Vagina (tissue), 2 donors: ENCODE measurements around the gene CCDC9. TPM values are rescaled to one million over a fixed set of nuclear protein-coding genes. Genes with fewer than 3 reads are reported as not detected.

Source experiments
- DNase-seq, 2 donors: peaks; one replicate each; pipeline ENCODE4 v3.0.0-alpha.2; 2017; ENCODE audit errors: extremely low spot score in 2 of 2
- H3K27ac ChIP-seq: fragments of 200-600 bp; sonication (generic); one replicate; pipeline ENCODE4 v1.5.1; 2019
- H3K27me3 ChIP-seq: fragments of 200-600 bp; sonication (generic); one replicate; pipeline ENCODE4 v1.5.1; 2019
- H3K36me3 ChIP-seq, 2 donors: fragments of 200-600 bp; sonication (generic); one replicate each; pipeline ENCODE4 v1.5.1; 2017 to 2019
- H3K4me1 ChIP-seq: fragments of 200-600 bp; sonication (generic); one replicate; pipeline ENCODE4 v1.5.1; 2019
- H3K4me3 ChIP-seq, 2 donors: fragments of 200-600 bp; sonication (generic); 1 replicate in 1 of 2; 2 replicates in 1 of 2; pipeline ENCODE4 v1.5.1; 2016 to 2019
- H3K9me3 ChIP-seq: fragments of 200-600 bp; sonication (generic); one replicate; pipeline ENCODE4 v1.5.1; 2019
- POLR2A ChIP-seq, 2 donors: fragments of 450-650 bp; IDR thresholded peaks; one replicate each; pipeline ENCODE4 v1.6.1; 2017; ENCODE audit warnings: antibody characterized with exemption in 2 of 2, mild to moderate bottlenecking in 2 of 2, moderate library complexity in 2 of 2
- POLR2AphosphoS5 ChIP-seq, 2 donors: sonication (generic); formaldehyde crosslinking; IDR thresholded peaks; one replicate each; pipeline ENCODE4 v1.9.0; 2017; ENCODE audit warnings: antibody characterized with exemption in 2 of 2, mild to moderate bottlenecking in 2 of 2, low read depth in 1 of 2; ENCODE audit not compliant: insufficient read depth in 1 of 2
- intact Hi-C: fragments of 100-400 bp; cut with DNase I; formaldehyde crosslinking; loops from one replicate; pipeline ENCODE4 v1.15.1; 2023
- total RNA-seq: library from RNA; depleted of rRNA; stranded (reverse); fragments of >200 nt; gene quantifications from one replicate; pipeline ENCODE4 v1.2.3, GENCODE V29; 2016
- TF ChIP-seq, protein P1 (sequence below), 3 experiments: fragments of 450-650 bp in 2 of 3; fragments of 200-600 bp in 1 of 3; sonication (generic) in 1 of 3; IDR thresholded peaks; one replicate each; pipeline ENCODE4 v1.5.1; 2017 to 2019; ENCODE audit warnings: antibody characterized with exemption in 3 of 3, mild to moderate bottlenecking in 2 of 3, moderate library complexity in 2 of 3

CCDC9 gene
- total RNA-seq, 1 donor from 2014 or later: 19.2 TPM

DNA sequence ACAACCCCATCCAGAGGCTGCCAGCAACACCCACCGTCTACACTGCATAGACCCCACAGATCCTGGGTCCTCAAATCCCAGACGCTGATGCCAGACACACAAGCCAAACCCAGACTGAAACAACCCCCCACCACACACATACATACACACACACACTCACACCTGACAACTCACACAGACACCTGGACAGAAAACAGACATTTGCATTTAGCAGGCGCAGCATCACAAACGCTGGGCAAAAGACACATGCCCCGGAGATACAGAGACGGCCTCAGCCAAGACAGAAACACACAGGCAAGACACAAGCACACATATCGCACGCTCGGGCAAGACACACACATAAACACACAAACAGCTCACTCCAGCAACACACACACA, 26.7 kb upstream of the CCDC9 start:
- H3K4me1 ChIP-seq: peaks cover 61% of the 10 kb centered on the region
- H3K9me3 ChIP-seq: no peaks in the 10 kb centered on the region
- H3K36me3 ChIP-seq: no peaks in the 10 kb centered on the region
- no peak for DNase-seq
- H3K4me3 ChIP-seq: peak overlapping the region; percentile 85 to 95
- H3K27me3 ChIP-seq: no peaks in the 10 kb centered on the region
- TF ChIP-seq, protein P1, sequence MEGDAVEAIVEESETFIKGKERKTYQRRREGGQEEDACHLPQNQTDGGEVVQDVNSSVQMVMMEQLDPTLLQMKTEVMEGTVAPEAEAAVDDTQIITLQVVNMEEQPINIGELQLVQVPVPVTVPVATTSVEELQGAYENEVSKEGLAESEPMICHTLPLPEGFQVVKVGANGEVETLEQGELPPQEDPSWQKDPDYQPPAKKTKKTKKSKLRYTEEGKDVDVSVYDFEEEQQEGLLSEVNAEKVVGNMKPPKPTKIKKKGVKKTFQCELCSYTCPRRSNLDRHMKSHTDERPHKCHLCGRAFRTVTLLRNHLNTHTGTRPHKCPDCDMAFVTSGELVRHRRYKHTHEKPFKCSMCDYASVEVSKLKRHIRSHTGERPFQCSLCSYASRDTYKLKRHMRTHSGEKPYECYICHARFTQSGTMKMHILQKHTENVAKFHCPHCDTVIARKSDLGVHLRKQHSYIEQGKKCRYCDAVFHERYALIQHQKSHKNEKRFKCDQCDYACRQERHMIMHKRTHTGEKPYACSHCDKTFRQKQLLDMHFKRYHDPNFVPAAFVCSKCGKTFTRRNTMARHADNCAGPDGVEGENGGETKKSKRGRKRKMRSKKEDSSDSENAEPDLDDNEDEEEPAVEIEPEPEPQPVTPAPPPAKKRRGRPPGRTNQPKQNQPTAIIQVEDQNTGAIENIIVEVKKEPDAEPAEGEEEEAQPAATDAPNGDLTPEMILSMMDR (IDR thresholded peaks at IDR 0.05): no peak
- TF ChIP-seq POLR2A (IDR thresholded peaks at IDR 0.05) (no peak), POLR2AphosphoS5 (IDR thresholded peaks at IDR 0.05; ENCODE audit: insufficient read depth in 1 of 2, low read depth in 1 of 2) (no peak)
- intact Hi-C loops: no loop called here
- H3K27ac ChIP-seq: peak overlapping the region; percentile 100

DNA sequence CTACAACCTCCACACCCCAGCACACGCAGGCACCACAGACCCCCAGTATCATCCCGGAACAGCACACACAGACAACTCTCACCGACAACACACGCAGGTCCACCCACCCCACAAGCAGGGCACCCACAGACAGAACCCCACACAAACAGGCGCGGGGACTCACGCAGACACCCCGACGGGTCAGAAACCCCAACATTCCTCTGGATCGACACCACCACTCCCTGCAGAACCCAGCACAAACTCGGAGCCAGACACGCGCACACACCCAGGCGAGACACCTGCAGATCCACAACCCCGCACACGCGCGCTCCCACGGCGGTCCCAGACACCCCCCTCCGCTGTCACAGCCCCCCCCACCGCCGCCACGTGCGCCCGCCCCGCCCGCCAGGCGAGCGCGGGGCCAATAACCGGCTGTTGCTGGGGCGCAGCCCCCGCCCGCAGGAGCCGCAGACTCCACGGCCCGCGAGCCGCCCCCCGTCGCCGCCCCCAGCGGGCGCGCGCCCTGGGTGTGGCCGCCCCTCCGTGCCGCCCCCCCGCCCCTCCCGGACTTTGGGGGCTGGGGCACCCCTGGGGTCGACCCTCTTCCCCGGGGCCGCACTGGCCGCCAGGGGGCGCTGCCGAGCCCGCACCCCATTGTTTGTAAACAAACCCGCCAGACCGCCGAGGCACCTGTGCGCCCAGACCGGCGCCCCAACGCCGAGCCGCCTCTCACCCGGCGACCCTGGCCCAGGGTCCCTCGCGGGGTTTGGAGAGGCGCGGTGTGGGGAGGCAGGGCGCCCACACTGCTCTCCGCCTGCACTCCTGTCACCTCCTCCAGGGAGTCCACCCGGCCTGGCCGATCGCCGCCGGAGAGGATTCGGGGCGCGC, 26.0 kb upstream of the CCDC9 start:
- intact Hi-C loops: no loop called here
- Histone ChIP-seq H3K36me3 (no peaks in the 10 kb centered on the region), H3K4me1 (peaks cover 58% of the 10 kb centered on the region), H3K9me3 (no peaks in the 10 kb centered on the region), H3K27ac (peak overlapping the region; percentile 100), H3K4me3 (peak overlapping the region; percentile 85 to 95), H3K27me3 (no peaks in the 10 kb centered on the region)
- TF ChIP-seq, protein P1 (IDR thresholded peaks at IDR 0.05): peak; percentile 57 to 81 (median 69)
- TF ChIP-seq POLR2AphosphoS5 (IDR thresholded peaks at IDR 0.05; ENCODE audit: insufficient read depth in 1 of 2, low read depth in 1 of 2): no peak
- no peak for TF ChIP-seq POLR2A (IDR thresholded peaks at IDR 0.05)
- DNase-seq: no peak

DNA sequence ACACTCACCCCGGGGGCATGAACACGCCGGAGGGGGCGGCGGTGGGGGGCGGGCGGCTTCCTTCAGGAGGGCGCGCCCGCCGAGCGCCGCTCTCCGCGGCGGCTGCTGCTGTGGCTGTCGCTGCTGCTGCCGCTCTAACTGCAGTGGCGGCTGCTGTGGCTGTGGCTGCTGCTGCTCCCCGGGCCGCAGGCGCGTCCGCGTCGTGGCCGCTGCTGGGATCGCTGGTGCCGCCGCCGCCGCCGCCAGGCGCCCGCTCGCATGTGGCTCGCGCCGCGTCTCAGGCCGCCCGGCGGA, 25.5 kb upstream of the CCDC9 start, which contains the start of gene BBC3:
Gene BBC3 (minus strand): TSS at position 279 of the 294 bp plus-strand sequence. CDS start 2,768 bp downstream, outside the sequence.
- intact Hi-C loops: no loop called here
- H3K4me3 ChIP-seq: peak within 1 kb of the TSS; percentile 85 to 95
- H3K9me3 ChIP-seq: no peaks in the 10 kb centered on the region
- H3K27ac ChIP-seq: peak within 1 kb of the TSS; percentile 100
- H3K36me3 ChIP-seq: no peaks in the 10 kb centered on the region
- no peaks in the 10 kb centered on the region for H3K27me3 ChIP-seq
- TF ChIP-seq POLR2A (IDR thresholded peaks at IDR 0.05): peak in 1 of 2 donors; percentile 78
- TF ChIP-seq POLR2AphosphoS5 (IDR thresholded peaks at IDR 0.05; ENCODE audit: insufficient read depth in 1 of 2, low read depth in 1 of 2): no peak
- H3K4me1 ChIP-seq: peaks cover 53% of the 10 kb centered on the region
- no peak for DNase-seq

DNA sequence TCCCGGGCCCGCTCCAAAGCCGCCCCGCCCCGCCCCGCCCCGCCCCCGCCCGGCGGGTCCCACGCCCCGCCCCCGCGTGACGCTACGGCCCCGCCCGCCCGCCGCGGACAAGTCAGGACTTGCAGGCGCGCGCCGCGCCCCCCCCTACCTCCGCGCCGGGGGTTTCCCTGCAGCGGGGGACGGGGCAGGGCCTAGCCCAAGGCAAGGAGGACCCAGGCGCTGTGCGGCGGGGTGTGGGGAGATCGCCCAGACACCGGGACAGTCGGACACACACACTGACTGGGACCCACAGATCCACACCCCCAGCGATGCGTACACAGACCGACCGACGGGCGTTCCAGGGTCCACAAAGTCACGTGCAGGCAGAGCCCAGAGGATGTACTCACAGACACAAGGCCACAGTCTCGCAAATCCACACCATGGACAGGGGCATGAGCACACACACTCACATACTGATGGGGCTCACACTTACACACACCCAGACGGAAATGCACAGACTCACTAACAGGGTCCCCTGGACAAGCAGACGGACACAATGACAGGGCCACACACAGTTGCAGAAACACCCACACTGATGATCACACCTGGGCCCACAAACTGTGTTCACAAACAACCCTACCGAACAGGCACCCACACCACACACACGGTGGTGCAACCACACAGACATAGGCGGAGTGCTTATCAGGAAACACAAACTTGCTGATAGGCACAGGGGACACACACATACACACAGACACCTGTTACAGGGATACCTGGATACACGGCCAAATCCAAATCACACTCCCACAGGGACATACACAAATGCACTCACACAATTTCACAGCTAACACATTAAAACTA, 24.9 kb upstream of the CCDC9 start:
- intact Hi-C loops: no loop called here
- peak overlapping the region; percentile 85 to 95 for H3K4me3 ChIP-seq
- peaks cover 49% of the 10 kb centered on the region for H3K4me1 ChIP-seq
- DNase-seq: peak in 1 of 2 donors; percentile 93
- no peaks in the 10 kb centered on the region for H3K9me3 ChIP-seq
- peak overlapping the region; percentile 100 for H3K27ac ChIP-seq
- H3K36me3 ChIP-seq: no peaks in the 10 kb centered on the region
- no peaks in the 10 kb centered on the region for H3K27me3 ChIP-seq
- TF ChIP-seq, protein P1 (IDR thresholded peaks at IDR 0.05): no peak
- peak; percentile 10 to 54 for TF ChIP-seq POLR2AphosphoS5 (IDR thresholded peaks at IDR 0.05; ENCODE audit: insufficient read depth in 1 of 2, low read depth in 1 of 2)

DNA sequence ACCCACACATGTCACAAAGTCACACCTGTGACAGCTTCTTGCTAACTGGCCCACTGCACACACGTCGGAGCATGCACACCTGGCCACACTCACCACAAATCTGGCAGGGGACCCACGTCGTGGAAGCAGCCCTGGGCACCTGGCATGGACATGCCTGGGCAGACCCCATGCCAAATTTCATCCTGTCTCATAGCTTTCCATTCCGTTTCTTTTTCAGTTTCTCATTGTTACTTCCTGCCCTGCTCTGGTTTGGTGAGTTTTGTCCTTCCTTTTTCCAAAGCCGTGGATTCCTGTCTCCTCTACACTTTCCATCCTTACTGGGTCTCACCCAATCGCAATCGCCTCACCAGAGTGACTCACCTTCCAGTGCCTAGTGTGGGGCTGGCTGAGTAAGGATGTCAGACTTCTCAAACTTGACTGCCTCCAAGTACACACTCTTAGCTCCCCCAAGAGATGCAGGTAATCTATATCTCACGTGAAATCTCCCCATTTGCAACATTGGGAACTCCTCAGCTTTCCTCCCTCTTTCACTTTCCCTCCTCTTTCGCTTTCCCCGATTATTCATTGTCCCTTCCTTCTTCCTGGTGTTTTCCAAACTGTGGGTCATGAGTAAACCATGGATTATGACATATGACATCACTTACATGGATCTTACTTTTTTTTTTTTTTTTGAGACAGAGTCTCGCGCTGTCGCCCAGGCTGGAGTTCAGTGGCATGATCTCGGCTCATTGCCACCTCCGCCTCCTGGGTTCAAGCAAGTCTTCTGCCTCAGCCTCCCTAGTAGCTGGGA, 23.7 kb upstream of the CCDC9 start:
- peaks cover 37% of the 10 kb centered on the region for H3K4me1 ChIP-seq
- H3K9me3 ChIP-seq: no peaks in the 10 kb centered on the region
- H3K4me3 ChIP-seq: peak overlapping the region in 1 of 2 donors; percentile 0
- no peaks in the 10 kb centered on the region for H3K27me3 ChIP-seq
- intact Hi-C loops: no loop called here
- no peak for DNase-seq
- H3K27ac ChIP-seq: peak overlapping the region; percentile 100
- no peaks in the 10 kb centered on the region for H3K36me3 ChIP-seq
- TF ChIP-seq POLR2A (IDR thresholded peaks at IDR 0.05) (no peak), POLR2AphosphoS5 (IDR thresholded peaks at IDR 0.05; ENCODE audit: insufficient read depth in 1 of 2, low read depth in 1 of 2) (peak; percentile 33 to 46)
- TF ChIP-seq, protein P1 (IDR thresholded peaks at IDR 0.05): no peak
